Stimulated activated CD4-positive, alpha-beta T cell treated with anti-CD3 and anti-CD28 coated beads, Interleukin-15, amount 100 ng/mL, for 48 hours (primary cell): ENCODE measurements around the gene FANCI.
"Not testable (repeated sequence)": the region's sequence is repeated elsewhere in the genome, so short reads cannot be mapped to it uniquely, and the experiment has no call there.

Source experiments
- DNase-seq, 2 donors: peaks; one replicate each; pipeline ENCODE4 v3.0.0-alpha.2; 2020; ENCODE audit warnings: low read depth in 2 of 2

Gene FANCI

DNA sequence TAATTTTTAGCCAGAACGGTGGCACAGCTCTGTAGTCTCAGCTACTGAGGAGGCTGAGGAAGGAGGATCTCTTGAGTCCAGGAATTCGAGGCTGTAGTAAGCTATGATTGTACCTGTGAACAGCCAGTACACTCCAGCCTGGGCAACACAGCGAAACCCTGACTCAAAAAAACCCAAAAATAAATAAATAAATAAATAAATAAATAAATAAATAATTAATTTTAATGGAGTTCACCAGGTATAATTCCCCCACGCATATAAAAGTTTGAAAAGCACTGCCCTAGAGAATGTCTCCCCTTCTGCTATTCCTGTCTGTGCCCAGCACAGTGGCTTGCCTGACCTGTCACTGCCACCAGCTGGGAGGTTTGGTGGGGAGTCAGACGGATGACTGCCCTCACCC, 18.2 kb upstream of the FANCI start:
- DNase-seq: no peak

DNA sequence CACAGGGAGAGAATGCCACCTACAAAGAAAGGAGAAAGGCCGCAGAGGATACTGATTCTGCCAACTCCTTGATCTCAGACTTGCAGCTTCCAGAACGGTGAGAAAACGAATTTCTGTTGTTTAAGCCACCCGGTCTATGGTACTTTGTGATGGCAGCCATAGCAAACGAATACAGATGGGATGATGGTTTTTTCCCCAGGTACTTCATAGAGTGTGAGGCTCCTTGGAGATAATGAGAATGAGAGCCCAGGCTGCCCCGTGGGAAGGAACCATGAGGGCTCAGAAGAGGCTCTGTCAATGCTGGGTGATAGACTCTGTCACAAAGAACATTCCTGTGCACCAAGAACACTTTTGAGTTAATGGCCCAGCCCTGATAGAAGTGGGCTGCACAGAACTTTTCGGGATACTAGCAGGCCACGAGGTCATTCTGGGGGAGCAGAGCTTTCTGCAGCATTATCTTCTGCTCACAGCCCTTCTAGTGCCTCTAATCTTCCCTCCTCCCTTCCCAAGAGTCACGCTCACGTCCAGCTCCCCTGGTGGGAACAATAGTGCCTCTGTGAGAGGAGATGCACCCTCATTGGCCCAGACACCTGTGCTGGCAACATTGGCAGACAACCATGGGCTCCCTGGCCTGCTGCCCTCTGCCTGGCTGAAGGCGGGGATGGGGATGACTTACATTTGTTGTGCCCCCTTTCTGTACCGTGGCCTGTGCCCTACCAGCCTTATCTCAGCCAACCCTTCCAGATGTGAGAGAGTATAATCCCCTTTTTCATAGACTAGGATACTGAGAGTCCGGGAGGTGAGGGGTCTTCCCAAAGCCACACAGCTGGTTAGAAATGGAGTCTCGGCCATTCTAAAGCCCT, 17.2 kb upstream of the FANCI start:
- DNase-seq: no peak

DNA sequence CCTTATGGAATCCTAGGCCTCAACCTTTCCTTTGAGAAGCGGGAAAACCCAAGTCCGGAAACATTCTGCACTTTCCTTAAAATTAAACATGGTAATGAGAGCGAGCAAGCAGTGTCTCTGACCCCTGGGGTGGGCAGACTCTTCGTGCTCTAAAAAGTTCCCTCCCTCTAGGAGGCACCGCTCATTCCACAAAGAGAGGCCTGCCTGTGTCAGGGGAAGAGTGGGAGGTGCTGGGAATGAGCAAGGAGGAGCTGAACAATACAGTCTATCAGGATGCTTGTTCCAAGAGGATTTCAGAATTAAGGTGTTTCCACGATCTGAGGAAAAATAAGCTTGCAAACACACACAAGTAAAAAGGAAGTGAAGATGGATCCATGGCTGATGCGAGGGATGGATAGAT, 16.4 kb upstream of the FANCI start:
- no peak for DNase-seq

DNA sequence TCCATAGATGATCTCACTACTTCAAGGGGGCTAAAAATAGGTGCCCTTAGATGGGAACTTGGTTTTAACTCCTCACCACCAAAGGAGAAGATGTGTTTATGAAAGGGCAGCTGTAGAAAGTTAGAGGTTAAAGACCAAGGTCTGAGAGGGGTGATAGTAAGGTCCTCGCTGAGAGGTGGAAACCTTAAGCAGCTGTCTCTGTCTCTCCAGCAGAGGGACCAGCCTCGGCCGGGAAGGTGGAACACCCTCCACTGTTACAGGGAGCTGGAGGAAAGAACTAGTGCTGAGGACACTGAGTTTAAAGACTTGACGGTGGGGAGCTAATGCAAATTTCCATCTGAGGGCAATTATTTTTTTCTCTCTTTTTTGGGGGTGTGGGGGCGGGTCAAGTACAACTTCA, 13.5 kb upstream of the FANCI start:
- DNase-seq: no peak

DNA sequence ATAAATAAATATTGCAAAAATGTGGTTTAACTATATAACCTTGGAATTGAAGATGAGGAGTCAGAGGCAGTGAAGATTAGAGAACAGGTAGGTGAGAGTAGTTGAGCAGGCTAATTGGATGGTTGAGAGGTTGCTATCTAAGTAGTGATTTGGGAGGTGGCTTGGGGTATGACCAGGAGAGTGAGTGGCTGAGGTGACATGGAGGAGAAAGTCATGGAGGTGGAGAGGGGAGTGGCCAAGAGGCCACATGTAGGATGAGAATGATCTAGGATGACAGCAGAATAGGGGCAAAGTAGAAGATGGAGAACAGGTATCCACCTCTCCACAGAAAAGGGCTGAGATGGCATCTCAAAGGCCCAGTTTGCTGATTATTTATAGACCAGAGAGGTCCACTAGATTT, 11.9 kb upstream of the FANCI start:
- DNase-seq: no peak

DNA sequence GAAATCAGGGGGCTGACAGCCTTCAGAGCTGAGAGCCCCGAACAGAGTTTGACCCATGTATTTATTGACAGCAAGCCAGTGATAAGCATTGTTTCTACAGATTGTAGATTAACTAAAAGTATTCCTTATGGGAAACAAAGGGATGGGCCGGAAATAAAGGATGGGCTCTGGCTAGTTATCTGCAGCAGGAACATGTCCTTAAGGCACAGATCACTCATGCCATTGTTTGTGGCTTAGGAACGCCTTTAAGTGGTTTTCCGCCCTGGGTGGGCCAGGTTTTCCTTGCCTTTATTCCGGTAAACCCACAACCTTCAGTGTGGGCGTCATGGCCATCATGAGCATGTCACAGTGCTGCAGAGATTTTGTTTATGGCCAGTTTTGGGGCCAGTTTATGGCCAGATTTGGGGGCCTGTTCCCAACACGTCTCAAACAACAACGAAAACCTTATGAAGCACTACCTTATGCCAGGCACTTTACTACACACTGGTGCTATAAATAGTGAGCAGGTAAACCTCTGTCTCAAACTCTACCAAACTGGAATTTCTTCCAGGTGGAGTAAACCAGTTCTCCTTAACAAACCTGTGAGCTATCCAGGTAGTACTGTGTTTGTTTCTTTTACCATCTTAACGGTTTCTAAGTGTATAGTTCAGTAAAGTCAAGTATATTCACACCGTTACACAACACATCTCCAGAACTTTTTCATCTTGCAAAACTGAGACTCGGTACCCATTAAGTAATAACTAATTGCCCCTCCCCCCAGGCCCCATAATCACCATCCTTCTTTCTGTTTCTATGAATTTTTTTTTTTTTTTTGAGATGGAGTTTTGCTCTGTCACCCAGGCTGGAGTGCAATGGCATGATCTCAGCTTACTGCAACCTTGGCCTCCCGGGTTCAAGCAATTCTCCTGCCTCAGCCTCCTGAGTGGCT, 3.6 kb upstream of the FANCI start:
- DNase-seq: not testable (repeated sequence)

DNA sequence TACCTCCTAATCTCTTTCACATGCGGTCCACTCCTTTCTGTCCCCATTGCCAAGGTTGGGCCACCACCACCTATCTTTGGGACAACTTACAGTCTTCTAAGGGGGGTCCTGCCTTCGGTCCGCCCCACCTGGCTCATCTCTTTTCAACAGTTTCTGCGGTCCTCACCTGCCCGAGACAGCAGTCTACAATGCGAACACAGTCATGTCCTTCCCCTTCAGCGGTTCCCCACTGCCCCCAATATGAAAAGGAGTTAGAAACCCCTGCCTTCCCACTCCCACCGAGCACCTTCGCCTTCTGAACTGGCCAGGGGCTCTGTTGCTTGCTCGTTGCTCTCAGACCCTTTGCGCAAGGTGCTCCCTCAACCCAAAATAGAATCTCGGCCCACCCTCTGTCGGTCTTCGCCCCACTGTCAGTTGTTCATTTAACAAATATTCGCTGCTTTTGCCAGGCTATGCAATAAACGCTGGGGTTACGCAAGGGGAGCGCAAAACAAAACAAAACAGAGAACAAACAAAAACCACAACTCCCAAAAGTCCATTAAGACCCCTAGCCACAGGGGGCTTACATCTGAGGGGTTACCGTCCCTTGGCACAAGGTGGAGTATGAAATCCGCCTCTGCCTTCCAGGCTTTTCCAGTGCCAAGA, 611 bp upstream of the FANCI start:
- DNase-seq: no peak

DNA sequence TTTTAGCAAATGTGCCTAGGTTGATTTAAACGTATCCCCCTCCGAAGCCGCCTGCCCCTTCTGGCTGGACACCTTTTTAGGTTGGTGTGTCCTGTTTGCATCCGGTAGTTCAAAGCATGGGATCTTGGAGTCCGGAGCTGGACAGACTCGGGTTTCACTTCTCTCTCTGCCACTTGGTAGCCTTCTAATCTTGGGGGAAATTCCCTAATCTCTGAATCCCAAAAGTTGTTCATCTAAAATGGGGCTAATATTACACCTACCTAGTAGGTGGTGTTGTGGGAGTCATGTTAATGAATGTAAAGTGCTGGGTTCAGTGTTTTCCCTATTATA, 760 bp downstream of the FANCI start:
- no peak for DNase-seq

DNA sequence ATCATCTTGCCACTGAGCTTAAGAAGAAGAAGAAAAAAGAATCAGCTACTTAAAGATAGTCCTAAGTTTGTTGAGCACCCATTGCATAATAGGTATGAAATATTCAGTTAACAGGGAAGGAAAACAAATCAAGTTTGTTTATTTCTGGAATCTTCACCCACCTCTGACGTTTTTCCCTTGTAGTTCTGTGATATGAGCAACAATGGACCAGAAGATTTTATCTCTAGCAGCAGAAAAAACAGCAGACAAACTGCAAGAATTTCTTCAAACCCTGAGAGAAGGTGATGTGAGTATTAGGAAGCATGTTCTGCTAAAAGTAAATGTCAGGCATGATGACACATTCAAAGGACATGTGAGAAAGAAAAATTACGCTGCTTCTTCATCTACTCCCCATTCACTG, 3.7 kb downstream of the FANCI start:
- no peak for DNase-seq

DNA sequence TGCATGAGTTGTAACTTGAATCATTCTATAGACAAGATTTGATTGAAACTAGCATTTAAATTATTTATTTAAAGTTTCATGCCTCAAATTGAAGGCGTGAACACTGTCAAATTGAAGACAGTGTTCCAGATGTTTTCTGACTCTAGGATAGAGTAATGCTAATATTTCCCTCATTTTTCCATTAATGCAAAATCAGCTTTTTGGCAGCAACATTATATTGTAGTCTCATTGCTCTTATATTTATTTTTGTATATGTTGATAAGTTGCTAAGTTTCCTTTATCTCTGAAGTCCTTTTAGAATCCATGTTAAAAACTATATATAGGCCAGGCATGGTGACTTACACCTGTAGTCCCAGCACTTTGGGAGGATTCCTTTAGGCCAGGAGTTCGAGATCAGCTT, 4.8 kb downstream of the FANCI start:
- DNase-seq: no peak

DNA sequence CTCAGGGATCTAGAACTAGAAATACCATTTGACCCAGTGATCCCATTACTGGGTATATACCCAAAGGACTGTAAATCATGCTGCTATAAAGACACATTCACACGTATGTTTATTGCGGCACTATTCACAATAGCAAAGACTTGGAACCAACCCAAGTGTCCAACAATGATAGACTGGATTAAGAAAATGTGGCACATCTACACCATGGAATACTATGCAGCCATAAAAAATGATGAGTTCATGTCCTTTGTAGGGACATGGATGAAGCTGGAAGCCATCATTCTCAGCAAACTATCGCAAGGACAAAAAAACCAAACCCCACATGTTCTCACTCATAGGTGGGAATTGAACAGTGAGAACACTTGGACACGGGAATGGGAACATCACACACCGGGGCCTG, 6.4 kb downstream of the FANCI start:
- DNase-seq: not testable (repeated sequence)

DNA sequence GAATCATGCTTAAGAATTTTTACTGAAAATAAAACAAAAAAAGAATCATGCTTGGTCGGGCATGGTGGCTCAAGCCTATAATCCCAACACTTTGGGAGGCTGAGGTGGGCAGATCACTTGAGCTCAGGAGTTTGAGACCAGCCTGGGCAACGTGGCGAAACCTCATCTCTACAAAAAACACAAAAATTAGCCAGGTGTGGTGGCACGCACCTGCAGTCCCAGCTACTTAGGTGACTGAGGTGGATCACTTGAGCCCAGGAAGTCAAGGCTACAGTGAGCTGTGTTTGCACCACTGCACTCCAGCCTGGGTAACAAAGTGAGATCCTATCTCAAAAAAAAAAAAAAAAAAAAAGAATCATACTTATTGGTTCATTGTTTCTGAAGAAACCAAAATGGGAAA, 33.5 kb downstream of the FANCI start:
- DNase-seq: not testable (repeated sequence)

DNA sequence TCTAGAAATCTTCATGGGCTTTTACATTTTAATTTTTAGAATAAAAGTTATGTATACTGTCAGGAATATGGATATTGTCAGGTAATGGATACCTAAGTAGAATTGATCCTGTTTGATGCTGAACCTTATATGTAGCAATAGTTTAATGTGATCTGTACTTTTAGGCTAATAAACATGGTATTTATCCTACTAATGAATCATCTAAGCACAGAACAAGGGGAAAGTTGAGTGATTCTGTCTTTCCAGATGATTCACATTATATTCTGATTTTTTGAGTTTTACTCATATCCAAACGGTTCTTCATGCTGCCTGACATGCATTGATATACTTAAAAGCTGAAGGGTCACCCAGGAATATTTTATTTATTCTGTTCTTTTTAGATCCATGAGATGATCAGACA, 34.5 kb downstream of the FANCI start:
- DNase-seq: no peak

DNA sequence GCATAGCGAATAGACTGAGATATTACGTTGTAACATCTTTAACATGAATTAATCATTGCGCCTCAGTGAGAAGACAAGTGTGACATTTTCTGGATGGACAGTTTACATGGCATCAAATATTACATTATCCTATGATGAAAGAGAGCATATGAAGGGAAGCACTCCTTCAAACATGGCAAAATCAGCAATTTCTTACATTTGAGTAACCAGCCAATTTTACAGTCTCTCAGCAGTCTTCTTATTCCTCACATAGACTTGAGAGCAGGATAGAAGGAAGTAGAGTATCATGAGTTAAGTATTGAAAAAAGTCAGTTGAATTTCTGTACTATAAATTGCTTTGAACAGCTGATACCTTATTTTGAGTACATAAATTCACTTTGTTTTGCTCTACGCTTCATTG, 38.9 kb downstream of the FANCI start:
- no peak for DNase-seq

DNA sequence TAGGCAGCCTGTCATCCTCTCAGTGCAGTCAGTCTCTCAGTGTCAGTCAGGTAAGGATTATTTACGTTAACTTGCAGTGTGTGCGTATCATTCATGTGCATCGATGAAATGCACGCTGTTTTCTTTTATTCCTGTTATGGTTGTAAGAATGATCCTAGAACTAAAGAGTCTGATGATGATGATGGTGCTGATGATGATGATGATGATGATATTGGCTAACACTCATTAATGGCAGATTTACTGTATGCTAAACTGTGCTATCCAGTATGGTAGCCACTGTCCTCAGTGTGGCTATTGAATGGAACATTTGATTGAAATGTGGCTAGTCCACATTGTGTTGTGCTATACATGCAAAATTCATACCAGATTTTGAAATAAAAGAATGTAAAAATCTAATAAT, 39.4 kb downstream of the FANCI start:
- no peak for DNase-seq

DNA sequence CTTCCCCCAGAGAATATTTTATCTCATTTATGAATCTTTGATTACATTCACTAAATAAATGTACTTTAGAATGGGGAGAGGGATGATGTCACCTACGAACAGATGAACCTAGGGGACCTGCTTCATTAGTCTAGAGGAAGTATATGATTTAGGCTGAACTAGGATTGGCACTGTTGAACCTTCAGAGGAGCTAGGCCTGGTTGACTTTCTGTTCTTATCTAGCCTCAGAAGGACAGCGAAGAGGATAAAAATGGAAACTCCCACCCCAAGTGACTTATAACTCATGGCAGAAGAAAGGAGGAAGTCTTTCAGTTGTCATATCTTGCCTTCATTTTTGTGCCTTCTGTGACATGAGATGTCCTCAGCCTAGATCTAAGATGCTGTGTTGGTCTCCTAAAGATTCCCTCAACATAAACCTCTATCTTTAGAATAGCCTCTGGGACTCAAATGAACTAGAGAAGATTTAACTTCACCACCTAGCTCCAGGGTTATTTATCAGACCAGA, 48.2 kb downstream of the FANCI start:
- no peak for DNase-seq

DNA sequence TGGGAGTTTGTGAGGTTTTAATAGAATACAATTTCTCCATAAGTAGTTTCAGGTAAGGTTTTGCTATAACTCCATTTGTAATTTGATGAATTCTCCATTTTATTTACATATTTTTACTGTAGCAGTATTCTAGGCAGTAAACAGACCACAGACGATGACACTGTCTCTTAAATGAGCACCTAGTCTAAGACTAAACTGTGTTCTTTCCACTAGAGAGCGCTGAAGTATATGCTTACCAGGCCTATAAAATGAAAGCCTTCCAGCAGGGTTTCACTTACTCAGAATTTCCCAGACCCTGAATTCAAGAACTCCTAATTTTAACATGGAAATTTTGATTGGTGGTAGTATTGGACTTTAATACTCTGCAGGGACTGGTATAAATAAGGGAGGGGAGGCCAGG, 49.2 kb downstream of the FANCI start:
- DNase-seq: no peak

DNA sequence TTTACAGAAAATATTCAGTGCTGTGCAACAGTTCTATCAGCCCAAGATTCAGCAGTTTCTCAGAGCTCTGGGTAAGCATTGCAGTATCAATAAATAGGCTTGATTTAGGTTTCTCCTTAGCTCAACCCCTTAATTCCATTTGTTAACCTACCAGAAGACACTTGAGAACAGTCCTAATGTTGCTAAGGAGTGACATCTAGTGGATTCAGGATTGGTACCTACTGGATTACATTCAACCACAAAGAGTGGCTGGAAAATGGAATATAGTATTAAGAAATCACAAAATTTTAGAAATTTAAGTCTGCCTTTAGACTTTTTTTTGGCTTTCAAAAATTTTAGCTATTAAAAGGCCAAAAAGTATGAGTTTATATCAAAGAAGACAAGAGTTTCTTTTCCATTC, 56.1 kb downstream of the FANCI start:
- DNase-seq: no peak

DNA sequence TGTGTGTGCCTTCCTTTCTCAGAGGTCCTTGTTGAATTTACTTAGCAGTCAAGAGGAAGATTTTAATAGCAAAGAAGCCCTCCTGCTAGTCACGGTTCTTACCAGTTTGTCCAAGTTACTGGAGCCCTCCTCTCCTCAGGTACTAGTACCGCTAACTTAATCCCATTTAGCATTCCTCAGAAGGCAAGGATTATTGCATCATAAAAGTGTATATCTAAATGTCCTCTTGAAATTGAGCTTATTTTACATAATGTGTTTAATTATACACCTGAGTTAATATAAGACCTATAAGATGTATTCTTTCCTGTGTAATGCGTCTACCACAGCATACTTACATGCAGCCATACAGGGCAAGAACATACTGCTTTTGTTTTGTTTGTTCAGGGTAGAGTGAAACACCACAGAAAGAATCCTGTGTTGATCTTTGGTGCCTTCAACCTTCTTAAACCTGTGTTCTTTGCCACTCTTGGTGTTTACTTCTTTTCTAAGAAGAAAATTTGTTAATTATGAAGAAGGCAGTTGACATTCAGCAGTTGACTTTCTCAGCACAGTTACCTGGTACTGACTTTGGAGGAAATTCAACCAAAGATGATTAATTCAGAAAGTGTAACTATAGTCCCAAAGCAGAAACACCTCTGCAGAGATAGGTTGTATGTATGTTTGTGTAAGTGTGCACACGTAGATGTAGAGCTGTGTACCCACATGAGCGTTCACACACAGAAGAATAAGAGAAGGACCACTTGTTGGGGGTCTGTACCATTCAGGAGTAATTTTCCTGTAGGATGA, 57.7 kb downstream of the FANCI start:
- DNase-seq: no peak

DNA sequence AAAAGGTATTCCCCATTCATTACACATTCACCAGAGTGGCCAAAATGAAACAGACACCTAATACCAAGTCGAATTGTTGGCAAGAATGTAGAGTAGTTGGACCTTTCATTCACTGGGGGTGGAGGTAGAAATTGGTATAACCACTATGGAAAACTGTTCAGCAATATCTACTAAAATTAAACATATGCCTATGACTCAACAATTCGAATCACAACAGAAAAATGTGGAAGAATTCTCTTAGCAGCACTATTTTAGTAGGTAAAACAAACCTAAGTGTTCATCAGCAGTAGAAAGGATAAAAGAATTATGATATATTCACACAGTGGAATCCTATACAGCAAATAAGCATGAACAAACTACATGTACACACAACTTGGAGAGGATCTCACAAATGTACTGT, 60.2 kb downstream of the FANCI start:
- DNase-seq: no peak

DNA sequence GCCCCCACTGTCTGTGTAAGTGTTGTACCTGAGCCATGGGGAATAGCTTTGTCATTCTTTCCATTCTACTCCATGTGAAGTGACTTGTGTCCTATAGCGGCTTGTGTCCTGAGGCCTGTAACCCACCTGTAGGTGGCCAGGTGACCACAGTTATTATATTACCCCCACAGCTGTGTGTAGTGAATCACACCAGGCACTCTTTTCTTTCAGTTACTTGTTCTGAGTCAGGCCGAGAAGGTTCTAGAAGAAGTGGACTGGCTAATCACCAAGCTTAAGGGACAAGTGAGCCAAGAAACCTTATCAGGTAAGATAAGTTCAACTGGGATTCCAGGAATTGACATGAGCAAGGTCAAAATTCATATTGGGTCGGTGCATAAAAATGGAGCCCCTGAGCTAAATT, 61.6 kb downstream of the FANCI start:
- no peak for DNase-seq
